ENCODE data around the gene GTPBP4. TPM values are rescaled to one million over a fixed set of nuclear protein-coding genes. Genes with fewer than 3 reads are reported as not detected.

GTPBP4 gene
- total RNA-seq, 1 experiment from 2014 or later, result 111 TPM

- no peaks in the 10 kb centered on the region for H3K27me3 ChIP-seq (ENCODE audit: insufficient read depth, low read length)
- no peak overlapping the region for H2AFZ ChIP-seq (ENCODE audit: low read depth, low read length, poor library complexity, severe bottlenecking)
- no peak overlapping the region for H3K9ac ChIP-seq (ENCODE audit: low read length)
- no peaks in the 10 kb centered on the region for H3K9me3 ChIP-seq (ENCODE audit: control insufficient read depth in 1 of 2, insufficient read depth in 1 of 2, low read depth in 1 of 2, low read length in 2 of 2)
- TF ChIP-seq POLR2A (IDR thresholded peaks at IDR 0.05; ENCODE audit: borderline replicate concordance, extremely low read depth, insufficient read depth, insufficient read length) (no peak), SP1 (IDR thresholded peaks at IDR 0.05; ENCODE audit: low read depth) (no peak), ATF3 (IDR thresholded peaks at IDR 0.05) (no peak), YY1 (IDR thresholded peaks at IDR 0.05; ENCODE audit: extremely low read depth, insufficient replicate concordance, low read depth, low read length) (no peak), EGR1 (IDR thresholded peaks at IDR 0.05; ENCODE audit: low read depth) (no peak), ZFX (IDR thresholded peaks at IDR 0.05) (no peak), ZNF274 (IDR thresholded peaks at IDR 0.05; ENCODE audit: low read depth, low read length) (no peak), ZBTB33 (IDR thresholded peaks at IDR 0.05; ENCODE audit: extremely low read depth, insufficient replicate concordance, low read length) (no peak), EZH2 (IDR thresholded peaks at IDR 0.05) (no peak)
- intact Hi-C loops (cut with micrococcal nuclease), result no loop called here
- H3K9me2 ChIP-seq (ENCODE audit: insufficient read depth), result no peaks in the 10 kb centered on the region
- peaks cover 100% of the 10 kb centered on the region for H3K79me2 ChIP-seq (ENCODE audit: insufficient read depth, low read length)
- H3K4me2 ChIP-seq (ENCODE audit: low read length), result no peak overlapping the region
- no peak for DNase-seq (ENCODE audit: low read depth, low spot score)
- POLR2A ChIA-PET, result no interaction called here
- RAD21 ChIA-PET (ENCODE audit: low non-redundant PET in 1 of 2, low total read pairs in 2 of 2, uncharacterized antibody in 2 of 2, unreplicated experiment in 2 of 2), result no interaction called here
- peaks cover 56 to 82% of the 10 kb centered on the region in 2 experiments; a peak in 3 of 4 replicates for H3K36me3 ChIP-seq (ENCODE audit: control insufficient read depth in 1 of 2, insufficient read depth in 2 of 2, low read length in 2 of 2)
- no peak overlapping the region for H3K27ac ChIP-seq (ENCODE audit: low read depth, low read length)
- CTCF ChIA-PET, result no interaction called here
- no TSS peak for BruUV-seq (replicated peaks)
- H3K4me1 ChIP-seq (ENCODE audit: control insufficient read depth in 1 of 2, insufficient read depth in 2 of 2, low read length in 2 of 2), result peaks cover under 1 to 2% of the 10 kb centered on the region in 2 experiments
- ATAC-seq, result no peak
- peaks cover 32% of the 10 kb centered on the region; the same call in 1 of the 2 replicates for H4K20me1 ChIP-seq (ENCODE audit: insufficient read depth)
- no peak overlapping the region for H3K4me3 ChIP-seq (replicated peaks in 1 of 2; ENCODE audit: low read depth in 1 of 2, low read length in 2 of 2)
These were observed 6.8 kb downstream of the GTPBP4 start for GRCh38 chr10:994836-995558.
